Prostate gland (tissue), 2 donors: Measurements from ENCODE around the gene VCAN. TPM values are rescaled to one million over a fixed set of nuclear protein-coding genes. Genes with fewer than 3 reads are reported as not detected.

Source experiments
- DNase-seq: peaks from one replicate; pipeline ENCODE4 v3.0.0-alpha.2; 2019; ENCODE audit warnings: low spot score
- H3K27ac ChIP-seq, 2 donors: fragments of 200-600 bp; sonication (generic); 2 replicates each; pipeline ENCODE4 v1.5.1; 2017 to 2019
- H3K27me3 ChIP-seq: fragments of 200-600 bp; sonication (generic); replicated peaks from 2 replicates; pipeline ENCODE4 v1.5.1; 2019; ENCODE audit not compliant: insufficient read depth
- H3K36me3 ChIP-seq, 2 donors: fragments of 200-600 bp; sonication (generic); 1 replicate in 1 of 2; 2 replicates in 1 of 2; pipeline versions ENCODE4 v1.5.1 to v1.8.1; 2017 to 2019
- H3K4me1 ChIP-seq: fragments of 200-600 bp; sonication (generic); replicated peaks from 2 replicates; pipeline ENCODE4 v1.5.1; 2019
- H3K4me3 ChIP-seq, 2 donors: fragments of 200-600 bp; sonication (generic); 2 replicates each; pipeline ENCODE4 v1.5.1; 2017 to 2019
- H3K9me3 ChIP-seq: fragments of 200-600 bp; sonication (generic); 2 replicates; pipeline ENCODE4 v1.5.1; 2017
- CTCF ChIP-seq, 4 experiments: fragments of 200-600 bp in 2 of 4; fragments of 450-650 bp in 2 of 4; sonication (generic) in 2 of 4; IDR thresholded peaks; 1 replicate in 3 of 4; 2 replicates in 1 of 4; pipeline ENCODE4 v1.5.1; 2016 to 2019; ENCODE audit warnings: antibody characterized with exemption in 4 of 4, mild to moderate bottlenecking in 2 of 4, moderate library complexity in 2 of 4
- POLR2A ChIP-seq: fragments of 450-650 bp; IDR thresholded peaks from one replicate; pipeline ENCODE4 v1.6.1; 2016; ENCODE audit warnings: antibody characterized with exemption, mild to moderate bottlenecking
- POLR2AphosphoS5 ChIP-seq: sonication (generic); formaldehyde crosslinking; IDR thresholded peaks from one replicate; pipeline ENCODE4 v1.6.1; 2017; ENCODE audit warnings: antibody characterized with exemption
- WGBS: methylation state at CpG from one replicate; pipeline ENCODE4 v1.1.5; 2018; 5-methylcytosine and 5-hydroxymethylcytosine counted together
- intact Hi-C: fragments of 100-400 bp; cut with DNase I; formaldehyde crosslinking; loops from one replicate; pipeline ENCODE4 v1.14.2; 2022
- total RNA-seq, 2 donors: library from RNA; depleted of rRNA; stranded (reverse); fragments of >200 nt; gene quantifications; one replicate each; pipeline ENCODE4 v1.1.0, GENCODE V29; 2016

VCAN gene
- total RNA-seq, 2 donors from 2014 or later = 24.4 to 72.9 TPM

GRCh38 chr5:83549674-83550073 is 78.1 kb downstream of the VCAN start:
- intact Hi-C loops = loop anchor here (5.0 kb wide), 1 partner anchor 77 kb away; the partner anchor contains the start of gene VCAN
- H3K27ac ChIP-seq = no peak overlapping the region
- H3K9me3 ChIP-seq = no peaks in the 10 kb centered on the region
- no peak for DNase-seq
- H3K4me1 ChIP-seq = no peaks in the 10 kb centered on the region
- no peak overlapping the region for H3K4me3 ChIP-seq
- WGBS = 31% methylated on average over 5 of the region's 5 CpGs
- TF ChIP-seq POLR2A (no peak), CTCF (IDR thresholded peaks at IDR 0.05) (no peak), POLR2AphosphoS5 (no peak)
- peaks cover 2% of the 10 kb centered on the region for H3K27me3 ChIP-seq
- H3K36me3 ChIP-seq = no peaks in the 10 kb centered on the region

GRCh38 chr5:83551821-83552220 is 80.3 kb downstream of the VCAN start:
- H3K4me3 ChIP-seq = no peak overlapping the region
- no peak for DNase-seq
- peaks cover 2% of the 10 kb centered on the region for H3K27me3 ChIP-seq
- no peak overlapping the region for H3K27ac ChIP-seq
- no peaks in the 10 kb centered on the region for H3K9me3 ChIP-seq
- 57% methylated on average over 1 of the region's 1 CpG for WGBS
- TF ChIP-seq POLR2AphosphoS5 (no peak), CTCF (IDR thresholded peaks at IDR 0.05) (no peak), POLR2A (no peak)
- no peaks in the 10 kb centered on the region for H3K36me3 ChIP-seq
- H3K4me1 ChIP-seq = no peaks in the 10 kb centered on the region
- intact Hi-C loops = loop anchor here (5.0 kb wide), 1 partner anchor 80 kb away; the partner anchor contains the start of gene VCAN

GRCh38 chr5:83552275-83552674 is 80.7 kb downstream of the VCAN start:
- no peaks in the 10 kb centered on the region for H3K4me1 ChIP-seq
- no peaks in the 10 kb centered on the region for H3K9me3 ChIP-seq
- H3K36me3 ChIP-seq = no peaks in the 10 kb centered on the region
- H3K27me3 ChIP-seq = no peaks in the 10 kb centered on the region
- H3K4me3 ChIP-seq = no peak overlapping the region
- no peak for DNase-seq
- TF ChIP-seq CTCF (IDR thresholded peaks at IDR 0.05) (no peak), POLR2A (no peak), POLR2AphosphoS5 (no peak)
- no peak overlapping the region for H3K27ac ChIP-seq
- intact Hi-C loops = loop anchor here (5.0 kb wide), 1 partner anchor 80 kb away; the partner anchor contains the start of gene VCAN

GRCh38 chr5:83553000-83553486 is 81.5 kb downstream of the VCAN start:
- no peaks in the 10 kb centered on the region for H3K4me1 ChIP-seq
- 87% methylated on average over 9 of the region's 9 CpGs for whole genome bisulfite sequencing
- no peaks in the 10 kb centered on the region for H3K36me3 ChIP-seq
- H3K4me3 ChIP-seq = no peak overlapping the region
- H3K9me3 ChIP-seq = no peaks in the 10 kb centered on the region
- H3K27ac ChIP-seq = no peak overlapping the region
- TF ChIP-seq POLR2A = no peak
- no peak for TF ChIP-seq CTCF (IDR thresholded peaks at IDR 0.05)
- no peak for TF ChIP-seq POLR2AphosphoS5
- H3K27me3 ChIP-seq = no peaks in the 10 kb centered on the region
- intact Hi-C loops = loop anchor here (5.0 kb wide), 1 partner anchor 81 kb away; the partner anchor contains the start of gene VCAN
- DNase-seq = no peak

- WGBS = 72% methylated on average over 5 of the region's 5 CpGs
- no peak overlapping the region for H3K4me3 ChIP-seq
- H3K4me1 ChIP-seq = no peaks in the 10 kb centered on the region
- H3K27me3 ChIP-seq = no peaks in the 10 kb centered on the region
- TF ChIP-seq CTCF (IDR thresholded peaks at IDR 0.05) (no peak), POLR2AphosphoS5 (no peak), POLR2A (no peak)
- no peak for DNase-seq
- intact Hi-C loops = loop anchor here (5.0 kb wide), 1 partner anchor 82 kb away; the partner anchor contains the start of gene VCAN
- H3K27ac ChIP-seq = no peak overlapping the region
- H3K36me3 ChIP-seq = no peaks in the 10 kb centered on the region
- H3K9me3 ChIP-seq = no peaks in the 10 kb centered on the region
Measured at GRCh38 chr5:83554133-83554532, 82.6 kb downstream of the VCAN start.
